ENCODE results near the gene MAP3K12. TPM values are rescaled to one million over a fixed set of nuclear protein-coding genes. Genes with fewer than 3 reads are reported as not detected.

MAP3K12 gene
- total and polyA plus RNA-seq, 2 of the 13 experiments (the other 11 are each of a cell fraction or from before 2014, with no cell fraction given), result 0.20 to 1.1 TPM

- TF ChIP-seq ZNF607 (CRISPR knock-in tag; IDR thresholded peaks at IDR 0.05; ENCODE audit: borderline replicate concordance) (no peak), FOSL2 (CRISPR knock-in tag; IDR thresholded peaks at IDR 0.05) (no peak), ZNF768 (CRISPR knock-in tag; IDR thresholded peaks at IDR 0.05) (no peak), ELF4 (CRISPR knock-in tag; IDR thresholded peaks at IDR 0.05; ENCODE audit: borderline replicate concordance) (no peak), RXRA (CRISPR knock-in tag; IDR thresholded peaks at IDR 0.05) (no peak), ZBTB25 (CRISPR knock-in tag; IDR thresholded peaks at IDR 0.05) (no peak), ZNF407 (CRISPR knock-in tag; IDR thresholded peaks at IDR 0.05; ENCODE audit: not compliant biosample characterization) (no peak), ATRX (CRISPR knock-in tag; IDR thresholded peaks at IDR 0.05; ENCODE audit: borderline replicate concordance) (no peak), ZNF619 (CRISPR knock-in tag; IDR thresholded peaks at IDR 0.05) (no peak), ZBTB37 (CRISPR knock-in tag; IDR thresholded peaks at IDR 0.05) (no peak), ZNF256 (CRISPR knock-in tag; conservative IDR thresholded peaks at IDR 0.05) (no peak), AHR (CRISPR knock-in tag; IDR thresholded peaks at IDR 0.05) (no peak)
- TF ChIP-seq, protein P1, sequence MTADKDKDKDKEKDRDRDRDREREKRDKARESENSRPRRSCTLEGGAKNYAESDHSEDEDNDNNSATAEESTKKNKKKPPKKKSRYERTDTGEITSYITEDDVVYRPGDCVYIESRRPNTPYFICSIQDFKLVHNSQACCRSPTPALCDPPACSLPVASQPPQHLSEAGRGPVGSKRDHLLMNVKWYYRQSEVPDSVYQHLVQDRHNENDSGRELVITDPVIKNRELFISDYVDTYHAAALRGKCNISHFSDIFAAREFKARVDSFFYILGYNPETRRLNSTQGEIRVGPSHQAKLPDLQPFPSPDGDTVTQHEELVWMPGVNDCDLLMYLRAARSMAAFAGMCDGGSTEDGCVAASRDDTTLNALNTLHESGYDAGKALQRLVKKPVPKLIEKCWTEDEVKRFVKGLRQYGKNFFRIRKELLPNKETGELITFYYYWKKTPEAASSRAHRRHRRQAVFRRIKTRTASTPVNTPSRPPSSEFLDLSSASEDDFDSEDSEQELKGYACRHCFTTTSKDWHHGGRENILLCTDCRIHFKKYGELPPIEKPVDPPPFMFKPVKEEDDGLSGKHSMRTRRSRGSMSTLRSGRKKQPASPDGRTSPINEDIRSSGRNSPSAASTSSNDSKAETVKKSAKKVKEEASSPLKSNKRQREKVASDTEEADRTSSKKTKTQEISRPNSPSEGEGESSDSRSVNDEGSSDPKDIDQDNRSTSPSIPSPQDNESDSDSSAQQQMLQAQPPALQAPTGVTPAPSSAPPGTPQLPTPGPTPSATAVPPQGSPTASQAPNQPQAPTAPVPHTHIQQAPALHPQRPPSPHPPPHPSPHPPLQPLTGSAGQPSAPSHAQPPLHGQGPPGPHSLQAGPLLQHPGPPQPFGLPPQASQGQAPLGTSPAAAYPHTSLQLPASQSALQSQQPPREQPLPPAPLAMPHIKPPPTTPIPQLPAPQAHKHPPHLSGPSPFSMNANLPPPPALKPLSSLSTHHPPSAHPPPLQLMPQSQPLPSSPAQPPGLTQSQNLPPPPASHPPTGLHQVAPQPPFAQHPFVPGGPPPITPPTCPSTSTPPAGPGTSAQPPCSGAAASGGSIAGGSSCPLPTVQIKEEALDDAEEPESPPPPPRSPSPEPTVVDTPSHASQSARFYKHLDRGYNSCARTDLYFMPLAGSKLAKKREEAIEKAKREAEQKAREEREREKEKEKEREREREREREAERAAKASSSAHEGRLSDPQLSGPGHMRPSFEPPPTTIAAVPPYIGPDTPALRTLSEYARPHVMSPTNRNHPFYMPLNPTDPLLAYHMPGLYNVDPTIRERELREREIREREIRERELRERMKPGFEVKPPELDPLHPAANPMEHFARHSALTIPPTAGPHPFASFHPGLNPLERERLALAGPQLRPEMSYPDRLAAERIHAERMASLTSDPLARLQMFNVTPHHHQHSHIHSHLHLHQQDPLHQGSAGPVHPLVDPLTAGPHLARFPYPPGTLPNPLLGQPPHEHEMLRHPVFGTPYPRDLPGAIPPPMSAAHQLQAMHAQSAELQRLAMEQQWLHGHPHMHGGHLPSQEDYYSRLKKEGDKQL (CRISPR knock-in tag; IDR thresholded peaks at IDR 0.05; ENCODE audit: low read depth), result no peak
These were observed 2.4 kb upstream of the MAP3K12 start (continued) for GRCh38 chr12:53501615-53502181.

All from HepG2 (cell line).